HepG2 (cell line): ENCODE data around the gene TREM1. TPM values are rescaled to one million over a fixed set of nuclear protein-coding genes. Genes with fewer than 3 reads are reported as not detected.

Source experiments
- ATAC-seq: fragments of 200-7000 bp; cut with Tn5 transposase; 3 replicates; pipeline ENCODE4 v1.9.1; 2020; ENCODE audit warnings: mild to moderate bottlenecking, moderate library complexity
- BruUV-seq: library from RNA; stranded (reverse); fragments of 400-500 nt; replicated peaks from 2 replicates; lab custom pipeline; 2021; lab: Mats Ljungman, UMichigan
- CTCF ChIA-PET: fragments of 300-600 bp; formaldehyde crosslinking; extraction: SDS; loops from one replicate; lab custom pipeline; 2021; ENCODE audit warnings: low total read pairs, inconsistent platforms, low intra/inter-chr PET ratio; lab: Yijun Ruan, JAX
- POLR2A ChIA-PET: fragments of 350-600 bp; sonication (Branson Sonifier 250); formaldehyde crosslinking; loops from one replicate; lab custom pipeline; 2020; ENCODE audit warnings: antibody characterized with exemption, inconsistent platforms; lab: Yijun Ruan, JAX
- DNase-seq: peaks from one replicate; pipeline ENCODE4 v3.0.0-alpha.2; 2015; ENCODE audit warnings: low spot score
- FAIRE-seq: peaks from 3 replicates; lab custom pipeline; 2011; peaks lifted over from hg19 to GRCh38; lab: Jason Lieb, UNC
- H2AFZ ChIP-seq: one replicate; pipeline ENCODE4 v1.6.1; 2011; ENCODE audit warnings: low read length, inconsistent platforms
- H3K27ac ChIP-seq: fragments of 300-600 bp; 3 replicates; pipeline ENCODE4 v1.8.0; 2011; ENCODE audit warnings: mixed run types, mild to moderate bottlenecking, mixed read lengths, low read length, inconsistent platforms; ENCODE audit not compliant: insufficient read depth; ENCODE audit errors: extremely low read length
- H3K27me3 ChIP-seq, 2 experiments: fragments of 200-600 bp in 1 of 2; 2 replicates in 1 of 2; 3 replicates in 1 of 2; pipeline versions ENCODE4 v1.6.0 to v1.8.0; 2011; ENCODE audit warnings: low read length in 2 of 2, mild to moderate bottlenecking in 2 of 2, moderate library complexity in 2 of 2, inconsistent platforms in 1 of 2; ENCODE audit not compliant: insufficient read depth in 2 of 2, control insufficient read depth in 1 of 2
- H3K36me3 ChIP-seq, 2 experiments: fragments of 200-600 bp in 1 of 2; replicated peaks in 1 of 2; 2 replicates in 1 of 2; 3 replicates in 1 of 2; pipeline versions ENCODE4 v1.5.1 to v1.8.0; 2011; ENCODE audit warnings: low read length in 2 of 2, inconsistent platforms in 1 of 2; ENCODE audit not compliant: insufficient read depth in 2 of 2, control insufficient read depth in 1 of 2
- H3K4me1 ChIP-seq: 2 replicates; pipeline ENCODE4 v1.5.1; 2012; ENCODE audit warnings: low read length, inconsistent platforms; ENCODE audit not compliant: insufficient read depth
- H3K4me2 ChIP-seq: 2 replicates; pipeline ENCODE4 v1.6.0; 2011; ENCODE audit warnings: low read depth, low read length, inconsistent platforms
- H3K4me3 ChIP-seq, 3 experiments: fragments of 200-600 bp in 1 of 3; sonication (generic), shearing (Covaris generic) in 1 of 3; replicated peaks in 1 of 3; 2 replicates each; pipeline ENCODE4 v1.5.1; 2011 to 2016; ENCODE audit warnings: low read length in 3 of 3, inconsistent platforms in 2 of 3, low read depth in 2 of 3, mild to moderate bottlenecking in 2 of 3, control low read depth in 1 of 3, mixed read lengths in 1 of 3; ENCODE audit not compliant: insufficient read depth in 1 of 3
- H3K79me2 ChIP-seq: one replicate; pipeline ENCODE4 v1.6.1; 2011; ENCODE audit warnings: low read length, inconsistent platforms; ENCODE audit not compliant: insufficient read depth
- H3K9ac ChIP-seq: 2 replicates; pipeline ENCODE4 v1.6.0; 2011; ENCODE audit warnings: mild to moderate bottlenecking, low read depth, low read length, inconsistent platforms; ENCODE audit not compliant: insufficient read depth
- H3K9me3 ChIP-seq: 2 replicates; pipeline ENCODE4 v1.5.1; 2012; ENCODE audit warnings: mild to moderate bottlenecking, low read length
- H4K20me1 ChIP-seq: 2 replicates; pipeline ENCODE4 v1.6.0; 2011; ENCODE audit warnings: inconsistent platforms, mild to moderate bottlenecking, low read length, moderate library complexity; ENCODE audit not compliant: insufficient read depth
- DMTF1 ChIP-seq: sonication (generic); formaldehyde crosslinking; IDR thresholded peaks from 2 replicates; pipeline ENCODE4 v1.4.0; 2020; ENCODE audit warnings: mild to moderate bottlenecking, missing genetic modification reagents
- HINFP ChIP-seq: sonication (generic); formaldehyde crosslinking; IDR thresholded peaks from 2 replicates; pipeline ENCODE4 v1.4.0; 2020; ENCODE audit warnings: low read depth, mild to moderate bottlenecking, missing genetic modification reagents
- HNRNPLL ChIP-seq: fragments of 200-400 bp; formaldehyde crosslinking; IDR thresholded peaks from 2 replicates; pipeline ENCODE4 v1.6.1; 2017; ENCODE audit warnings: mild to moderate bottlenecking, low read depth, low read length; ENCODE audit not compliant: poor library complexity, severe bottlenecking
- PLRG1 ChIP-seq: fragments of 450-650 bp; conservative IDR thresholded peaks from 2 replicates; pipeline ENCODE4 v1.6.1; 2016
- ZNF225 ChIP-seq: sonication (generic); formaldehyde crosslinking; IDR thresholded peaks from 2 replicates; pipeline ENCODE4 v1.4.0; 2020; ENCODE audit warnings: mild to moderate bottlenecking, missing genetic modification reagents
- ZNF430 ChIP-seq: sonication (generic); formaldehyde crosslinking; IDR thresholded peaks from 2 replicates; pipeline ENCODE4 v1.9.0; 2021; ENCODE audit warnings: mild to moderate bottlenecking, missing genetic modification reagents
- WGBS: methylation state at CpG from one replicate; pipeline ENCODE4 v1.1.6; 2017; ENCODE audit warnings: low lambda C conversion rate; 5-methylcytosine and 5-hydroxymethylcytosine counted together
- in situ Hi-C: cut with HindIII; loops from 2 replicates; pipeline ENCODE4 v1.10.0; 2017; ENCODE audit warnings: low pct_unique_long_range_greater_than_20kb; ENCODE audit not compliant: extremely low pct_ligation_motif_present
- intact Hi-C: fragments of 100-400 bp; cut with micrococcal nuclease; formaldehyde crosslinking; loops from one replicate; pipeline ENCODE4 v1.10.0; 2022; ENCODE audit not compliant: unreplicated experiment
- polyA plus RNA-seq, 8 experiments: library from polyadenylated mRNA; depleted of rRNA in 3 of 8; stranded (reverse) in 7 of 8; unstranded in 1 of 8; fragments of >200 nt; fragmentation: Illumina TruSeq in 4 of 8; extraction: Trizol in 4 of 8; gene quantifications; 2 replicates each; pipeline versions ENCODE4 v1.2.1 to v1.2.3, GENCODE V29; 2011 to 2016; ENCODE audit warnings: low read depth in 4 of 8, missing spikeins in 1 of 8, mixed read lengths in 1 of 8; ENCODE audit not compliant: insufficient read depth in 1 of 8
- total RNA-seq, 5 experiments: library from RNA; depleted of rRNA; stranded (reverse); fragments of >200 nt; fragmentation: Illumina TruSeq; extraction: Trizol; gene quantifications; 2 replicates each; pipeline ENCODE4 v1.2.3, GENCODE V29; 2016; ENCODE audit warnings: low read depth in 1 of 5

TREM1 gene
- total and polyA plus RNA-seq, 2 of the 13 experiments (the other 11 are each of a cell fraction or from before 2014, with no cell fraction given): 0.49 TPM; not detected in 1

GRCh38 chr6:41239467-41240159 lies 46.9 kb downstream of the TREM1 start:
- Histone ChIP-seq H3K9me3 (no peaks in the 10 kb centered on the region), H3K79me2 (no peaks in the 10 kb centered on the region), H2AFZ (no peak overlapping the region), H4K20me1 (no peaks in the 10 kb centered on the region), H3K4me1 (no peaks in the 10 kb centered on the region), H3K27ac (no peak overlapping the region), H3K27me3 (peaks cover 2 to 47% of the 10 kb centered on the region in 2 experiments; a peak in 4 of 5 replicates), H3K9ac (no peak overlapping the region), H3K36me3 (no peaks in the 10 kb centered on the region), H3K4me3 (no peak overlapping the region), H3K4me2 (no peak overlapping the region)
- FAIRE-seq (no peak), DNase-seq (no peak), ATAC-seq (peak; percentile 77)
- intact Hi-C loops: no loop called here
- CTCF ChIA-PET: no interaction called here
- POLR2A ChIA-PET: no interaction called here
- TF ChIP-seq ZNF225 (CRISPR knock-in tag) (no peak), HNRNPLL (peak; percentile 18), DMTF1 (CRISPR knock-in tag) (no peak), ZNF430 (CRISPR knock-in tag) (no peak), PLRG1 (no peak), HINFP (CRISPR knock-in tag) (no peak)
- WGBS: 16% methylated on average over 22 of the region's 22 CpGs
- in situ Hi-C loops: no loop called here
- no TSS peak for BruUV-seq
